ENCODE measurements around the gene ACAP1.

GRCh38 chr17:7391307-7391706 lies 55.0 kb downstream of the ACAP1 start:
- TF ChIP-seq, protein P1, sequence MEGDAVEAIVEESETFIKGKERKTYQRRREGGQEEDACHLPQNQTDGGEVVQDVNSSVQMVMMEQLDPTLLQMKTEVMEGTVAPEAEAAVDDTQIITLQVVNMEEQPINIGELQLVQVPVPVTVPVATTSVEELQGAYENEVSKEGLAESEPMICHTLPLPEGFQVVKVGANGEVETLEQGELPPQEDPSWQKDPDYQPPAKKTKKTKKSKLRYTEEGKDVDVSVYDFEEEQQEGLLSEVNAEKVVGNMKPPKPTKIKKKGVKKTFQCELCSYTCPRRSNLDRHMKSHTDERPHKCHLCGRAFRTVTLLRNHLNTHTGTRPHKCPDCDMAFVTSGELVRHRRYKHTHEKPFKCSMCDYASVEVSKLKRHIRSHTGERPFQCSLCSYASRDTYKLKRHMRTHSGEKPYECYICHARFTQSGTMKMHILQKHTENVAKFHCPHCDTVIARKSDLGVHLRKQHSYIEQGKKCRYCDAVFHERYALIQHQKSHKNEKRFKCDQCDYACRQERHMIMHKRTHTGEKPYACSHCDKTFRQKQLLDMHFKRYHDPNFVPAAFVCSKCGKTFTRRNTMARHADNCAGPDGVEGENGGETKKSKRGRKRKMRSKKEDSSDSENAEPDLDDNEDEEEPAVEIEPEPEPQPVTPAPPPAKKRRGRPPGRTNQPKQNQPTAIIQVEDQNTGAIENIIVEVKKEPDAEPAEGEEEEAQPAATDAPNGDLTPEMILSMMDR (IDR thresholded peaks at IDR 0.05; ENCODE audit: low read depth, low read length), result no peak
- no peak for TF ChIP-seq EZH2phosphoT487 (IDR thresholded peaks at IDR 0.05; ENCODE audit: low read depth)
